HFF-Myc (cell line): ENCODE results near the gene GRID1.

Experiments used
- DNase-seq: peaks from one replicate; pipeline ENCODE4 v3.0.0-alpha.2; 2011; ENCODE audit warnings: low read depth; ENCODE audit errors: extremely low read depth
- H3K4me3 ChIP-seq: replicated peaks from 2 replicates; pipeline ENCODE4 v1.5.1; 2011; ENCODE audit warnings: low read depth, mild to moderate bottlenecking, control low read depth, low read length
- TF ChIP-seq, protein P1 (sequence below): IDR thresholded peaks from 2 replicates; pipeline ENCODE4 v1.5.1; 2012; ENCODE audit warnings: mild to moderate bottlenecking, low read depth, low read length, control low read depth; ENCODE audit errors: missing control alignments

GRID1 gene

GRCh38 chr10:85623342-85623741 lies 743.3 kb downstream of the GRID1 start:
- no peak for DNase-seq
- no peak overlapping the region for H3K4me3 ChIP-seq
- TF ChIP-seq, protein P1, sequence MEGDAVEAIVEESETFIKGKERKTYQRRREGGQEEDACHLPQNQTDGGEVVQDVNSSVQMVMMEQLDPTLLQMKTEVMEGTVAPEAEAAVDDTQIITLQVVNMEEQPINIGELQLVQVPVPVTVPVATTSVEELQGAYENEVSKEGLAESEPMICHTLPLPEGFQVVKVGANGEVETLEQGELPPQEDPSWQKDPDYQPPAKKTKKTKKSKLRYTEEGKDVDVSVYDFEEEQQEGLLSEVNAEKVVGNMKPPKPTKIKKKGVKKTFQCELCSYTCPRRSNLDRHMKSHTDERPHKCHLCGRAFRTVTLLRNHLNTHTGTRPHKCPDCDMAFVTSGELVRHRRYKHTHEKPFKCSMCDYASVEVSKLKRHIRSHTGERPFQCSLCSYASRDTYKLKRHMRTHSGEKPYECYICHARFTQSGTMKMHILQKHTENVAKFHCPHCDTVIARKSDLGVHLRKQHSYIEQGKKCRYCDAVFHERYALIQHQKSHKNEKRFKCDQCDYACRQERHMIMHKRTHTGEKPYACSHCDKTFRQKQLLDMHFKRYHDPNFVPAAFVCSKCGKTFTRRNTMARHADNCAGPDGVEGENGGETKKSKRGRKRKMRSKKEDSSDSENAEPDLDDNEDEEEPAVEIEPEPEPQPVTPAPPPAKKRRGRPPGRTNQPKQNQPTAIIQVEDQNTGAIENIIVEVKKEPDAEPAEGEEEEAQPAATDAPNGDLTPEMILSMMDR: no peak

DNA sequence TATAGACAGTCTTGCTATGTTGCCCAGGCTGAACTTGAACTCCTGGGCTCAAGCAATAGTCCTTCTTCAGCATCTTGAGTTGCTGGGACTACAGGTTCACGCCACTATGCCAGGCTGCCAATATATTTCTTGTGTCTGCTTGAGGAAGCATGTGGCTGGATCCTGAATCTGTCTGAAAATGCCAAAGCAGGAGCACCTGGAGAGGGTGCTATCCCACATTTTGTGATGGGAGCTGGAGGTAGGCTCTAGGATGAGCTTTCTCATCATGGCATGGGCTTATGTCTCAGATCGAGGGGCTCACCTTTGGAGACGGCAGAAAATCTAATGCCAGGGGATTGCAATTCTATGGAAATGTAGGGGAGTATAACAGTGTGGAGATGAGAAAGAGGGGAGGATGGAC lies 744.2 kb downstream of the GRID1 start:
- DNase-seq: no peak
- TF ChIP-seq, protein P1: no peak
- H3K4me3 ChIP-seq: no peak overlapping the region

GRCh38 chr10:85621562-85621961 lies 745.0 kb downstream of the GRID1 start:
- TF ChIP-seq, protein P1: no peak
- no peak overlapping the region for H3K4me3 ChIP-seq
- no peak for DNase-seq

GRCh38 chr10:85620807-85621206 lies 745.8 kb downstream of the GRID1 start:
- DNase-seq: no peak
- H3K4me3 ChIP-seq: no peak overlapping the region
- TF ChIP-seq, protein P1: no peak

DNA sequence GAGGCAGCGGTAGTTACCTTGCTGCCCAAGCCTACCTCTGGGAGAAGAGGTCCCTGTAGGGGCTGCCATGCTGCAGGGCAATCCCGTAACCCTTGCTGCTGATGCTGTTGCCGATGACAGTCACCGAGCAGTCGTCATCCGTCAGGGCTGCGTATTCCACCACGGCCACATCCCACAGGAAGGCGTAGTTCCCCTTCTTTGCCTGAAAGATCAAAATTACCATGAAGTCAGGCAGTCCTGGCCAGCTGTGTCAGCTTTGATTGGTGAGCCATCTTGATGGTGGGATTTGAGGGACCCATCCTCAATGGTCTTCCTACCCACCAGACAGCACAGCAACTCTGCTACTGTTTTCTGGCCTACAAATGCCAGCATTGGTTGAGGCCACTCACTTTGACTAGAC lies 746.8 kb downstream of the GRID1 start:
- TF ChIP-seq, protein P1: no peak
- DNase-seq: no peak
- H3K4me3 ChIP-seq: no peak overlapping the region

- H3K4me3 ChIP-seq: no peak overlapping the region
- DNase-seq: no peak
- TF ChIP-seq, protein P1: no peak
Observed at GRCh38 chr10:85618841-85619240, 747.8 kb downstream of the GRID1 start.
